ENCODE measurements around the gene SCEL.

- TF ChIP-seq, protein P1, sequence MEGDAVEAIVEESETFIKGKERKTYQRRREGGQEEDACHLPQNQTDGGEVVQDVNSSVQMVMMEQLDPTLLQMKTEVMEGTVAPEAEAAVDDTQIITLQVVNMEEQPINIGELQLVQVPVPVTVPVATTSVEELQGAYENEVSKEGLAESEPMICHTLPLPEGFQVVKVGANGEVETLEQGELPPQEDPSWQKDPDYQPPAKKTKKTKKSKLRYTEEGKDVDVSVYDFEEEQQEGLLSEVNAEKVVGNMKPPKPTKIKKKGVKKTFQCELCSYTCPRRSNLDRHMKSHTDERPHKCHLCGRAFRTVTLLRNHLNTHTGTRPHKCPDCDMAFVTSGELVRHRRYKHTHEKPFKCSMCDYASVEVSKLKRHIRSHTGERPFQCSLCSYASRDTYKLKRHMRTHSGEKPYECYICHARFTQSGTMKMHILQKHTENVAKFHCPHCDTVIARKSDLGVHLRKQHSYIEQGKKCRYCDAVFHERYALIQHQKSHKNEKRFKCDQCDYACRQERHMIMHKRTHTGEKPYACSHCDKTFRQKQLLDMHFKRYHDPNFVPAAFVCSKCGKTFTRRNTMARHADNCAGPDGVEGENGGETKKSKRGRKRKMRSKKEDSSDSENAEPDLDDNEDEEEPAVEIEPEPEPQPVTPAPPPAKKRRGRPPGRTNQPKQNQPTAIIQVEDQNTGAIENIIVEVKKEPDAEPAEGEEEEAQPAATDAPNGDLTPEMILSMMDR (conservative IDR thresholded peaks at IDR 0.05; ENCODE audit: low read depth, low read length): no peak
- TF ChIP-seq EZH2 (IDR thresholded peaks at IDR 0.05; ENCODE audit: low read length, unreplicated experiment) (no peak), EZH2phosphoT487 (IDR thresholded peaks at IDR 0.05; ENCODE audit: borderline replicate concordance, low read length) (no peak)
These were observed 38.6 kb downstream of the SCEL start for GRCh38 chr13:77574096-77574495.
